ENCODE data around the gene FAM3A.

DNA sequence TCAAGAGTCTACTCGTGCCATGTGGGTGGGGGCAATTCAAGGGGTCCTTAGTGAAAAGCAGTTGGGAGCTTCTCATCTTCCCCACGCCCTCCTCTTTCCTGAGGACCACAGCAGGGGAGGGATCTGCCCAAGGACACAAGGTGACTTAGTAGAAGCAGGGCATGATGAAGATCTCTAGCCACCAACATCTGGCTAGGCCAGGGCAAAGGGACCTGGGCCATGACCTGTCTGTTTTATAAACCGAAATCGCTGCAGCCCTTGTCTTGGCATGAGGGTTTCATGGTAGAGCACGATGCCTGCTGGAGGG, 25.5 kb upstream of the FAM3A start:
- TF ChIP-seq TAF1 (IDR thresholded peaks at IDR 0.05; ENCODE audit: borderline replicate concordance, low read depth, low read length) (no peak), POLR2A (IDR thresholded peaks at IDR 0.05; ENCODE audit: low read depth, low read length) (no peak)
